ELF-1 (cell line): Measurements from ENCODE around the gene FIG4.
A peak's percentile ranks its signal among the peaks of the same experiment; 100 is the strongest.
"Not testable (repeated sequence)": the region's sequence is repeated elsewhere in the genome, so short reads cannot be mapped to it uniquely, and the experiment has no call there.

Experiments
- DNase-seq: peaks from one replicate; pipeline ENCODE4 v3.0.0-alpha.2; 2016; ENCODE audit warnings: low read depth, low spot score

FIG4 gene

GRCh38 chr6:109759098-109759955, 68.2 kb downstream of the FIG4 start:
- no peak for DNase-seq

- DNase-seq, result no peak
These were observed 69.1 kb downstream of the FIG4 start for GRCh38 chr6:109760208-109760607.

DNA sequence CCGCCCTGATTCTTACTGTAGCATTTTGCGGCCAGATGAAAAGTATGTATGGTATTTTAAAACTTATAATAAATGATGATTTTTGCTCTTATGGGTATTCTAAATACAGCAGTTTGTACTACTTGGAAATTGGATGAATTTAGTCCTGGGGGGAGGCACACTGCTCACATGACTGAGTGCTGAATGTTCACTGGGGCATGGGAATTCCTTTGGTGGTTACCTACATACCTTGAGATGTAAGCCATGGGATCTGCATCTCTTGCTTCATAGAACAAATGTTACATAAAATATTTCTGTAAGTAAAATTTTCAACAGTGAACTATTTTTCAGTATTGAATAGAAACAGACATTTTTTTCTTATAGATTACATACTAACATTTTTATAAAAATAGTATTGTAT, 71.1 kb downstream of the FIG4 start:
- DNase-seq, result no peak

DNA sequence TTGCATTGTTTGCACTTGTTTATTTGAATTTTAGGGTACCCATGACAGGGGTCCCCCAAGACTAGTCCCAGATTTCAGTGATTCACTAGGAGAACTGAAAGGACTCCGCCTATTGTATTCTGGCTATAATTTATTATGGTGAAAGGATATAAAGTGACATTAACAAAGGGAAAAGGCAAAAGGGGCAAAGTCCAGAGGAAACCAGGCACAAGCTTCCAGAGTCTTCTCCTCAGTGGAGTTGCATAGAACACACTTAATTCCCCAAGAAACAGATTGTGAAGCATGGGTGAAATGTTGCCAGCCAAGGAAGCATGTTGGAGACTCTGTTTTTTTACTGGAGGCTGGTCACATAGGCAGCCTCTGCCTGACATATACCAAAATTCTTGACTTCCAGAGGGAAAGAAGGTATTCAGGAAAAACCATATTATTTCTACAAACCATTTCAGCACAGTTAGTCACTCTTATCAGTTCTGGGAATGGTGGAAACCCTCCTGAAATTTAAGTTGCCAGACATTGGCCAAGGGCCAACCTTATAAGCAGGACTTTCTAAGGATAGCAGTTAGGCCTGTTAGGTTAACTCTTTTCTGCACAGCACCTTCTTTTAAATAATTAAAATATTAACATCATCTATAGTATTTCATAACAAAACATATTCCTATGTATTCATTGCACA, 71.8 kb downstream of the FIG4 start:
- no peak for DNase-seq

DNA sequence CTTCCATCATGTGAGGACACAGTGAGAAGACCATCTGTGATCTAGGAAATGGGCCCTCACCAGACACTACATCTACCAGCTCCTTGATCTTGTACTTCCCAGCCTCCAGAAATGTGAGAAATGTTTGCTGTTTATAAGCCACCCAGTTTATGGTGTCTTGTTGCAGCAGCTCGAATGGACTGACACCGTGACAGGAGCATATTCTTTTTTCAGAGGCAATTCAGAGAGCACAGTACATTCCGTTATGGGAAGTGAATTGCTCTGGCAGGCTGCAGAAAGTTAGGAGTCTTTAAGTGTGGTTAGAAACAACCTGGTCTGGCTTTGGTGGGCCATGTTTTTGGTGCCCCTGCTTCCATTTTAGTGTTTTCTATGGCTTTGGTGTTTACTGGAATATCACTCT, 75.1 kb downstream of the FIG4 start:
- DNase-seq, result no peak

- no peak for DNase-seq
These were observed 76.9 kb downstream of the FIG4 start for GRCh38 chr6:109767961-109768360.

DNA sequence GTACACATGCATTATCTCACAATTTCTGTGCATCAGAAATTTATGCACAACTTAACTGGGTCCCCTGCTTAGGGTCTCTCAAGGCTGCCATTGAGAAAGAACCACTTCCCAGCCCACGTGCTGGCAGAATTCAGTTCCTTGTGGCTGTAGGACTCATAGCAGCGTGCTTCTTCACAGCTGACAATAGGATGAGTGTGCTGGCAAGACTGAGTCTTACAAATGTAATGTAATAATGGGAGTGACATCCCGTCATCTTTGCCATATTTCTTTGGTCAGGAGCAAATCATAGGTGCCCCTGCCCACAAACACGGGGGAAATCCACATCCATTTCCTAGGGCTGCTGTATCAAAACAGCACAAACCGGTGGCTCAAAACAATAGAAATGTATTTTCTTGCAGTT, 77.4 kb downstream of the FIG4 start:
- DNase-seq, result no peak

- DNase-seq, result no peak
These were observed 78.1 kb downstream of the FIG4 start for GRCh38 chr6:109769213-109769612.

DNA sequence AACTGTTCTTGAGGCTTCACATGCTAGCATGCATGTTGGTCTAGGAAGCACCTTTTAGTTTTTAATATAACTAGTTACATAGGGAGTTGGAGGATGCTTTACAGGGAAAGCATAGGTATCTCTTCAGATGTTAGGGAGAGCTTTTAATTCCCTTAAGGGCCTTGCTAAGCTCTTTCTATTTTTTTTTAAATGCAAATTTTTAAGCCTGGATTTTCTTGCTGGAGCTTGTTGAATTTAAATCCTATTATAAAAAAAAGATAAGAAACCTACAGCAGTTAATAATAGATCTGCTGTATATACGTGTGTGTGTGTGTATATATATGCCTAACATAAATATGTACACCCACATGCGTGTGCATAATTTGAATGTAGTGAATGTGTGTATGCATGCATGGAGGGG, 79.0 kb downstream of the FIG4 start:
- DNase-seq, result no peak

DNA sequence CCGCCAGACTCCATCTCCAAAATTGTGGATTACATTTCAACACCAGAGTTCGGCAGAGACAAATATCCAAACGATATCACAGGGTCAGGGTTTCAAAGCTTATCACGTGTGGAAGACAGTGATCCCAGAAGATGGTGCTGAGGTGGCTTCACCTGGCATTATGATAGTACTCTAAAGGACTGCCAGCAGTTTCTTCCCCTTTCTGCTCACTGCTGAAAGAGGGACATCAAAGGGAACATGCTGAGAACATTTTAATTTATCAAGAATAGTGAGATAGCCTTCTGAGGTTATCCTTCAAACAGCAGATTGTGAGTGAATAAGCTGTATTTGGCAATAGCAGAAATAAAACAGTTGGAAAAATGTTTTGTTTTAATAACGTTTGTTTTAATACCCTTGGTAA, 79.7 kb downstream of the FIG4 start:
- DNase-seq, result no peak

DNA sequence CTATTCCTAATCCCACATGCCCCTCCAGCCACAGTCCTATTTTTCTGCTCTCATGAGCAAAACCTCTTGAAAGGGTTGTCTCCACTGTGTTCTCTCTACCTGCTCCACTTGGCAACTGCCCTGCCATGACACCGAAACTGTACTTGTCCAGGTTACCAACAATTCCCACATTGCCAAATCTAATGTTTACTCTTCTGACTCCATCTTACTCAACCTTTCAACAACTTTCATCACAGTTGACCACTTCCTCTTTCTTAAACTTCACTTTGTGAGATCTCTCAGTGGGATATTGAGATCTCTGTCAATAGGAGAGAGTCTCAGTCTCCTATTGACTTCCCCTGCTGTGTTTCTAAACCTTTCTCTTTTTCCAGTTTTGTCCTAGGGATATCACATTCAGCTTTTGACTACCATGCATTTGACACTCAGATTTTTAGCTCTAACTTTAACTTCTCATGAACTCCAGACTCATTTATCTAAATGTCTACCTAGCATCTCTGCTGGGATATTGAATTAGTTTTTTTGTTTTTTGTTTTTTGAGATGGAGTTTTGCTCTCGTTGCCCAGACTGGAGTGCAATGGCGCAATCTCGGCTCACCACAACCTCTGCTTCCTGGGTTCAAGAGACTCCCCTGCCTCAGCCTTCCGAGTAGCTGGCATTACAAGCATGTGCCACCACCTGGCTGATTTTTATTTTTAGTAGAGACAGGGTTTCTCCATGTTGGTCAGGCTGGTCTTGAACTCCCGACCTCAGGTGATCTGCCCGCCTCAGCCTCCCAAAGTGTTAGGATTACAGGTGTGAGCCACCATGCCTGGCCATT, 81.1 kb downstream of the FIG4 start:
- not testable (repeated sequence) for DNase-seq

DNA sequence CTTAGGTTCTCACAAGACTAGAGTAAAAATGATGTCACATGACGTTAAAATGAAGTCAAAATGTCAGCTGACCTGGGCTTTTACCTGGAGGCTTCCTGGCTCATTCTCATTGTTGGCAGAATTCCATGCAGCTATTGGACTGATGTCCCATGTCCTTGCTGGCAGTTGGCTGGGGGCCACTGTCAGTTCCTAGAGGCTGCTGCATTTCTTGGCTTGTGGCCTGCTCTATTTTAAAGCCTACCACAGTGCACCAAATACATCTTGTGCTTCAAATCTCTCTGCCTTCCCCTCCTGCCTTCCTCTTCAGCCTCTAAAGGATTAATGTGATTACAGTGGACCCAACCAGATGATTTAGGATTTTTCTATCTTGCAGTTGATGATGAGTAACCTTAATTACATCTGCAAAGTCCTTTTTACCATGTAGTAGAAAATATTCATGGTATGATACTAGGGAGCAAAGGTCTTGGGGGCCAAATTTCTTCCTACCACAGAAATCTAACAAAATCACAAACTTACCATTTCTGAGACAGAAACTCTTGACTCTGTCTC, 81.9 kb downstream of the FIG4 start:
- DNase-seq, result no peak

- DNase-seq, result no peak
These were observed 89.9 kb downstream of the FIG4 start for GRCh38 chr6:109781001-109781400.

DNA sequence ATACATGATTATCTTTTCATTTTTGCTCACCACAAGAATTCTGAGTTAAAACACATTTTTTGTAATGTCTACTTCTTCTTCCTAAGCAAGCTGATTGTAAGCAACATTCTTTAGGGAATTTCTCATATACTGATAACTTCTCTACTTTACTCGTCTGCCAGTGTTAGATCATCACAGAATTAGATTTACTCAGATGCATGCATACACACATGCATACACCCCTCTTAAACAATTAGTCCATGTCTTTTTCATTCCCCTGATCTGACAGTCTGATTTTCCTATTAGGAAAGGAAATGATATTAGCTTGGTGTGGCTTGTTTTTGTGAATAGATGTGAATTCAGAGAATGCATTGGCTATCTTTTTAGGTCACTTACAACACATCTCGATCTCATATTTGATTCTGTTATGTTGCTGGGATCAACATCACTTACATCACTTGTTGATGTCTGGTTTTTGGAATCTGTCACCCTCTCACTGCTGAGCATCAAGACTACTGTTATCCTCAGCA, 91.4 kb downstream of the FIG4 start:
- no peak for DNase-seq

GRCh38 chr6:109783250-109783986, 92.3 kb downstream of the FIG4 start:
- peak; percentile 34 for DNase-seq

DNA sequence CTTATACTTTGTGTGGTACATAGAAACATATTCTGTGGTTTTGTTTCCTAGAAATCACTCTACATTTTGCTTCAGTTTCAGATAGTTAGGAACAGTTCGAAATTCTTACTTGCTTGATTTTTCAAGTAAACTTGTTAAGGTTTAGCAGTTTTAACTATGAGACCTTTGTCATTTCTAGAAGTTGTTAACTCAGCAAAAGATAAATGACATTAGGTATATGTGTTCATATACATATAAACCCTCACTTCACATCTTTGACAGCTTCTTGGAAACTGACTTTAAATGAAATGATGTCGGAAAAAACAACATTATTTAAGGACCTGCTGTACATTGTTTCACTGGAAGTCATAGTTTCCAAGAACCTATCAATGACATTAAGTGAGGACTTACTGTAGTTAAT, 96.2 kb downstream of the FIG4 start:
- no peak for DNase-seq

GRCh38 chr6:109788687-109789086, 97.6 kb downstream of the FIG4 start:
- no peak for DNase-seq

DNA sequence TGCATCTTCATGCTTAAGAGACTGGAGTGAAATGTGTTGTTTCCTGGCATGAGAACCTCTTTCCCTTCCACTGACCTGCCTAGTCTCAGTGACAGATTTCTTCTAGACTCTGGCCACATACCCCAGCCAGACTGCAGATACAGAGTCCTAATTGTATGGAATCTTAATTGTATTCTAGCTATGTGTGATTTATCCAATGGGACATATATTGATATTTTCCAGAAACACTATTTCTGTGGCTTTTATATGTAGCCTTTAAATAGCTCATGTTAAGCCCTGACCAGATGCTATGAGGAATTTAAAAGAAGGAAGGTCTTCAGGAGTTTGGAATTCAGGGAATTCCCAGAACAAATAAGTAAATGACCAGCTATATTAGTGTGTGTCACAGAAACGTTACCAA, 99.0 kb downstream of the FIG4 start:
- DNase-seq, result no peak

DNA sequence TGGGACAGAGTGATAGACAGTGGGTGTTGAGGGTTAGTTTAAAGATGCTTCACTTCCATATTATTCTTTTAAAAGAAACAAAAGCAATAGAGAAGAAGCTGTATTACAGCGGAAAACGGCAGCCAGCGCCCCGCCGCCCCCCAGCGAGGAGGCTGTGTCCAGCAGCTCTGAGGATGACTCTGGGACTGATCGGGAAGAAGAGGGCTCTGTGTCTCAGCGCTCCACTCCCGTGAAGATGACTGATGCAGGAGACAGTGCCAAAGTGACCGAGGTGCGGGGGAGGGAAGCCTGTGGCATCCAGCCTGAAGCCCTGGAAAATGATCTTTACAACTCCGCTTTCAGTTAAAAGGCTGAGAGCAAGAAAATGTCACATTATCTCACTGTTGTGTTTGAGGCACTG, 100.2 kb downstream of the FIG4 start:
- peak; percentile 47 for DNase-seq

DNA sequence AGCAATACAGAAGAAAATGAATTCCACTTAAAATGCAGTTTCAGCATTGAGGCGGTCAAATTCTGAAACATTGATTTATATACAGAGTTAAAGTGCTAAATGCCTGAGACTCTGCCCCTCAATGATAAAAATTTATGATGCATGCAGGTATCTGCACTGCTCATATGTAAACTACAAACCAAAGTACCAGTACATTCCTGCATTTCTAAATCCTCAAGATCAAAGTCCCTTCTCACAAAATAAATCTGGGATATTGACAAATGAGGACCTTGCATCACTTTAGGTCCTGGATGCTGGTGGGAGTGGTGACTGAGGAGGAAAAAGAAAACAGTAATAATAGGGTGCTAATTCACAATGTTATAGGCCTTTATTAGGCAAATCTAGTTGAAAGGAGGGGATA, 101.9 kb downstream of the FIG4 start:
- DNase-seq, result no peak

GRCh38 chr6:109793792-109794191, 102.7 kb downstream of the FIG4 start:
- DNase-seq, result no peak
